Measurements from ENCODE around the gene BPIFB1.
A peak's percentile ranks its signal among the peaks of the same experiment; 100 is the strongest.

Gene BPIFB1

DNA sequence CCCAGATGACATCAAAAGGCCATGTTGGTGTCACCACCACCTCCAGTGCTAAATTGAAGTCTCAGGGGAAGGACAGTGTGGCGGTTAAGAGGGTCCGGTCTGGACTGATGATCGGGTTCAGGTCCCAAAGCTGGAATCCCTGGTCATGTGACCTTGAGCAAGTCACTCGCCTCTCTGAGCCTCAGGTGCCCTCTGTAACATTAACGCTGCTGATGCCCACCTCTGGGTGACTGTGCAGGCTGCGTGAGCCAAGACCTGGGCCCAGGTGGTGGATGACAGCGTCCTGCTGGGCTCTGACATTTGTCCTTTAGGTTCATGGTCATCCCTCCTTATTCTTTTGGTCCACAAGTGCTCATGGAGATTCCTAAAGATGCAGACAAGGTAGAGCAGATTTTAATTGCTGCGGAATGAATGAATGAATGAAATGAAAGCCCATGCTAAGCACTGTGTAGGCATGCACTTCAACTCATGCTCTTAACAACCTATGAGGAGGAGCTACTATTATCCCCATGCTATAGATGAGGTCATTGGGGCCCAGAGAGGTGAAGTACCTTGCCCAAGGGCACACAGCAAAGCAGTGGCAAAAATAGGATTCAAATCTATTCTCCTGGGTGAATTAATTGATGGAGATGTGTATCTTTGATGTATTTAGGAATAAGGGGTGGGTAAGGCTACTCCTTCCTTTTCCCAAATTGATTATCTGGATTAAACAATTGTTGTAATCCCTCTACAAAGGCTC, 649 bp upstream of the BPIFB1 start:
- H3K4me1 Mint-ChIP-seq, result peaks cover 13% of the 10 kb centered on the region
- no peaks in the 10 kb centered on the region for H3K36me3 Mint-ChIP-seq (ENCODE audit: low read depth)
- no peak overlapping the region for H3K4me3 Mint-ChIP-seq
- H3K9me3 Mint-ChIP-seq, result no peaks in the 10 kb centered on the region
- TF ChIP-seq, protein P1, sequence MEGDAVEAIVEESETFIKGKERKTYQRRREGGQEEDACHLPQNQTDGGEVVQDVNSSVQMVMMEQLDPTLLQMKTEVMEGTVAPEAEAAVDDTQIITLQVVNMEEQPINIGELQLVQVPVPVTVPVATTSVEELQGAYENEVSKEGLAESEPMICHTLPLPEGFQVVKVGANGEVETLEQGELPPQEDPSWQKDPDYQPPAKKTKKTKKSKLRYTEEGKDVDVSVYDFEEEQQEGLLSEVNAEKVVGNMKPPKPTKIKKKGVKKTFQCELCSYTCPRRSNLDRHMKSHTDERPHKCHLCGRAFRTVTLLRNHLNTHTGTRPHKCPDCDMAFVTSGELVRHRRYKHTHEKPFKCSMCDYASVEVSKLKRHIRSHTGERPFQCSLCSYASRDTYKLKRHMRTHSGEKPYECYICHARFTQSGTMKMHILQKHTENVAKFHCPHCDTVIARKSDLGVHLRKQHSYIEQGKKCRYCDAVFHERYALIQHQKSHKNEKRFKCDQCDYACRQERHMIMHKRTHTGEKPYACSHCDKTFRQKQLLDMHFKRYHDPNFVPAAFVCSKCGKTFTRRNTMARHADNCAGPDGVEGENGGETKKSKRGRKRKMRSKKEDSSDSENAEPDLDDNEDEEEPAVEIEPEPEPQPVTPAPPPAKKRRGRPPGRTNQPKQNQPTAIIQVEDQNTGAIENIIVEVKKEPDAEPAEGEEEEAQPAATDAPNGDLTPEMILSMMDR (IDR thresholded peaks at IDR 0.05; ENCODE audit: unreplicated experiment in 3 of 3), result no peak
- peaks cover 19% of the 10 kb centered on the region for H3K27me3 Mint-ChIP-seq (ENCODE audit: low read depth)
- H3K27ac Mint-ChIP-seq, result no peak overlapping the region

DNA sequence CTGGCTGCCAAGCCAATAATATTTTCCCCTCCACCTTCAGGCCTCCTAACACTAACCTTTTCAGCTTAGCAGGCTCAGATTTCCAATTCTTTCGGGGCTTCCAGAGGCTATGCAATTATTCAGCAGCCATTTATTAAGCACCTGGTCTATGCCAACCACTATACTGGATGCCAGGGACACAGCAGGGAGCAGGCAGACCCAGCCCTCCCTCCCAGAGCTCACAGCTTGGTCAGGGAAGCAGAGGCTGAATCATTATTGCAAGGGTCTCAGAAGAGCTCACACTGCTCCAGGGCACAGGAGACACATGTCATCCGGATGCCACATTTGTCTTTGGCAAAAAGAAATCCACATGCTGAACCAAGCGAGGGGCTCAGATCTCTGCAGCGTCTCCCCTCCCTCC, 1.3 kb downstream of the BPIFB1 start:
- Mint-ChIP-seq H3K4me1 (peaks cover 7% of the 10 kb centered on the region), H3K27ac (no peak overlapping the region), H3K9me3 (no peaks in the 10 kb centered on the region), H3K27me3 (ENCODE audit: low read depth) (peaks cover 29% of the 10 kb centered on the region), H3K36me3 (ENCODE audit: low read depth) (no peaks in the 10 kb centered on the region), H3K4me3 (no peak overlapping the region)
- TF ChIP-seq, protein P1 (IDR thresholded peaks at IDR 0.05; ENCODE audit: unreplicated experiment in 3 of 3), result no peak

DNA sequence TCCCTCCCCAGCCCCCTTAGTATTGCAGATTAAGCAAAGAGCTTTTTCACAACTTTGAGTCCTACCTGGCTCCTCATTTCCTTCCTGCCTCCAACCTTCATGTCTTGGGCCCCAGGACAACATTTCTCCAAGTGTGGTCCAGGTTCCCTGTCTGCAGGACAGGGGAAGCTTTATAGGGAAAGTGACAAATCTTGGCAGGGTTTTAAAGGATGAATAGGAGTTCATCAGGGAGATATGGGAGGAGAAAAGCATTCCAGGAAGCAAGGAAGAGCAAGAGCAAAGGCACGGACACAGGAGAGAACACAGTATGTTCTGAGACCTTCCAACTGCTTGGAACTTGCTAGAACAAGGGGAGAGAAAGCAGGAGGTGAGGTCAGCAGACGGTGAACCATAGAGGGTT, 1.9 kb downstream of the BPIFB1 start:
- no peak overlapping the region for H3K4me3 Mint-ChIP-seq
- no peaks in the 10 kb centered on the region for H3K9me3 Mint-ChIP-seq
- TF ChIP-seq, protein P1 (IDR thresholded peaks at IDR 0.05; ENCODE audit: unreplicated experiment in 3 of 3), result no peak
- peak overlapping the region in 1 of 3 experiments; percentile 25 for H3K27ac Mint-ChIP-seq
- H3K27me3 Mint-ChIP-seq (ENCODE audit: low read depth), result peaks cover 33% of the 10 kb centered on the region
- H3K4me1 Mint-ChIP-seq, result peaks cover 7% of the 10 kb centered on the region
- H3K36me3 Mint-ChIP-seq (ENCODE audit: low read depth), result no peaks in the 10 kb centered on the region

DNA sequence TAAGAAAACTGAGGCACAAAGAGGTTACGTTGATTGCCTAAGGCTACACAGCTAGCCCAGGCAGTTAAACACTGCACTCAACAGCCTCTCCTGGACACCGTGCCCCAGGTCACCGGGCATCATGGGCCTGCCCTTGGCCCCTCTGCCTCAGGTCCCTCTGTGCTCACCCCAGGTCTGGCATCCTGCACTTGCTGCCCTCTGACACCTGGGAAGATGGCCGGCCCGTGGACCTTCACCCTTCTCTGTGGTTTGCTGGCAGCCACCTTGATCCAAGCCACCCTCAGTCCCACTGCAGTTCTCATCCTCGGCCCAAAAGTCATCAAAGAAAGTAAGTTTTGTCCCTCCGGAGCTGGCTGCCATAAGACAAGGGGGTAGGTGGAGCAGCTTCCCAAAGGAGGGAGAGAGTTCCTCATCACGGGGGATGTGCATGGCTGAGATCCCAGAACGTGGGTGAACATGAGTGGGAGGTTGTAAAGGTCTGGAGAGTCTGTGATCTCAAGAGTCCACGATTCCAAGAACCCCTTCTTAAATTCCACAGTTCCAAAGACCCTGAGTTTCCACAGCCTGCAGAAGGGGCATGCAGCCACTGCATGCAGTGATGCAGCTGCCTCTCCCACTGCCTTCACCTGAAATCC, 3.0 kb downstream of the BPIFB1 start:
- no peak overlapping the region for H3K27ac Mint-ChIP-seq

DNA sequence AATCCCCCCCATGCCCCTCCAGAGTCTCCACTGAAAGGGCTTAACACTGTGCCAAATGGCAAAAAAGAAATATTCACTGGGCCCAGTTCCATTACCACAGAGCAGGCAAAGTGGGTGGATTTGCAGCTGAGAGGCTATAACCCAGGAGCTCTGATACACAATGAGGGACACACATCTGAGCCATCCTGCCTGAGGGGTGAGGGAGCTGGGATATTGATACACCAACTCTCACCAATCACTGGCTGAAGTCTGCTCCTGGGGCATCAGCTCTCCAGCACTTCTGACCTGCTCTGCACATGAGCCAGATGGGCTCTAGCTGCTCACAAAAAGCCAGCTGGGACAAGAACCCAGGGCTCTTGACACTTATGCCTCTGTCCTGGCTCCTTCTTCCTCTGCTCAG, 4.9 kb downstream of the BPIFB1 start:
- TF ChIP-seq, protein P1 (IDR thresholded peaks at IDR 0.05; ENCODE audit: unreplicated experiment in 3 of 3), result no peak
- H3K9me3 Mint-ChIP-seq, result no peaks in the 10 kb centered on the region
- no peak overlapping the region for H3K27ac Mint-ChIP-seq
- peaks cover 47% of the 10 kb centered on the region for H3K27me3 Mint-ChIP-seq (ENCODE audit: low read depth)
- no peak overlapping the region for H3K4me3 Mint-ChIP-seq
- no peaks in the 10 kb centered on the region for H3K36me3 Mint-ChIP-seq (ENCODE audit: low read depth)
- H3K4me1 Mint-ChIP-seq, result peaks cover 12% of the 10 kb centered on the region

More for the DNA sequence above, 3.0 kb downstream of the BPIFB1 start:
- TF ChIP-seq, protein P1 (IDR thresholded peaks at IDR 0.05; ENCODE audit: unreplicated experiment in 3 of 3), result no peak
- Mint-ChIP-seq H3K36me3 (ENCODE audit: low read depth) (no peaks in the 10 kb centered on the region), H3K4me1 (peaks cover 12% of the 10 kb centered on the region), H3K9me3 (no peaks in the 10 kb centered on the region), H3K27me3 (ENCODE audit: low read depth) (peaks cover 41% of the 10 kb centered on the region), H3K4me3 (no peak overlapping the region)
